ENCODE measurements around the gene BMPR1A. TPM values are rescaled to one million over a fixed set of nuclear protein-coding genes. Genes with fewer than 3 reads are reported as not detected.

Gene BMPR1A
- total RNA-seq, 1 donor from 2014 or later: 11.8 TPM

DNA sequence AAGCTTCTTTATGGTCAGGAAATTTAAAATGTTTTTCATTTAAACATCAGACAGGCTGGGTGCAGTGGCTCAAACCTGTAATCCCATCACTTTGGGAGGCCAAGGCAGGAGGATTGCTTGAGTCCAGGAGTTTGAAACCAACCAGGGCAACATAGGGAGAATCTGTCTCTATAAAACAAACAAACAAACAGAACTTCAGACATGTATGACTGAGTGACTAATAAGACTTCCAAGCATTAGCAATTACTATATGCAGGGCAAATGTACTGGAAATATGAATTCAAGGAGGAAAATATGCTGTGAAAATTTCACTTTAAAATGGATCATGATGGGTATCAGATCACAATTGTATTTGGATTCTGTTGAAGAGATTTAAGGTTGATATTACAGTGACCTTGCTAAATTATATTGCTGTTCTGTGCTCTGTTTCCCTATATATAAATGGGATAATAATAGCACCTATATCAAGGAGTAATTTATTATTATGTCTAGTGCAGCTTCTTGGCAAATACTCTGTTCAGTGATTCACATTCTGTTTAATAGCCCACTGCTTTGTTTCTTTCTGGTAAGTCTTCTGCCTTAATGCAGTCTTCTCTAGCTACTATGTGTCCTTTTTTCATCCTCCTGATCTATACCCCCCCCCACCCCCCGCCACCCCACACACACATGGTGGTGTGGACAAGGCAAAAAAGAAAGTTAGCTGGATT lies 36.2 kb downstream of the BMPR1A start:
- intact Hi-C loops (cut with micrococcal nuclease): no loop called here
- ChIA-PET POLR2A (no interaction called here), CTCF (no interaction called here)
- H3K4me3 Mint-ChIP-seq: no peak overlapping the region
- DNase-seq: no peak
- H3K4me1 Mint-ChIP-seq: no peaks in the 10 kb centered on the region
- H3K27ac Mint-ChIP-seq: no peak overlapping the region
- no peaks in the 10 kb centered on the region for H3K27me3 Mint-ChIP-seq
- no peak for ATAC-seq (ENCODE audit: low read depth)
- TF ChIP-seq, protein P1, sequence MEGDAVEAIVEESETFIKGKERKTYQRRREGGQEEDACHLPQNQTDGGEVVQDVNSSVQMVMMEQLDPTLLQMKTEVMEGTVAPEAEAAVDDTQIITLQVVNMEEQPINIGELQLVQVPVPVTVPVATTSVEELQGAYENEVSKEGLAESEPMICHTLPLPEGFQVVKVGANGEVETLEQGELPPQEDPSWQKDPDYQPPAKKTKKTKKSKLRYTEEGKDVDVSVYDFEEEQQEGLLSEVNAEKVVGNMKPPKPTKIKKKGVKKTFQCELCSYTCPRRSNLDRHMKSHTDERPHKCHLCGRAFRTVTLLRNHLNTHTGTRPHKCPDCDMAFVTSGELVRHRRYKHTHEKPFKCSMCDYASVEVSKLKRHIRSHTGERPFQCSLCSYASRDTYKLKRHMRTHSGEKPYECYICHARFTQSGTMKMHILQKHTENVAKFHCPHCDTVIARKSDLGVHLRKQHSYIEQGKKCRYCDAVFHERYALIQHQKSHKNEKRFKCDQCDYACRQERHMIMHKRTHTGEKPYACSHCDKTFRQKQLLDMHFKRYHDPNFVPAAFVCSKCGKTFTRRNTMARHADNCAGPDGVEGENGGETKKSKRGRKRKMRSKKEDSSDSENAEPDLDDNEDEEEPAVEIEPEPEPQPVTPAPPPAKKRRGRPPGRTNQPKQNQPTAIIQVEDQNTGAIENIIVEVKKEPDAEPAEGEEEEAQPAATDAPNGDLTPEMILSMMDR (IDR thresholded peaks at IDR 0.05): no peak
- H3K36me3 Mint-ChIP-seq (ENCODE audit: low read depth): peaks cover under 1% of the 10 kb centered on the region
- peaks cover 6% of the 10 kb centered on the region for H3K9me3 Mint-ChIP-seq

GRCh38 chr10:86793696-86794095 lies 37.3 kb downstream of the BMPR1A start:
- POLR2A ChIA-PET: no interaction called here

GRCh38 chr10:86795353-86795752 lies 38.9 kb downstream of the BMPR1A start:
- Mint-ChIP-seq H3K36me3 (ENCODE audit: low read depth) (no peaks in the 10 kb centered on the region), H3K4me1 (peaks cover 11% of the 10 kb centered on the region), H3K4me3 (no peak overlapping the region), H3K27me3 (no peaks in the 10 kb centered on the region), H3K9me3 (peaks cover 2% of the 10 kb centered on the region), H3K27ac (no peak overlapping the region)
- no peak for DNase-seq
- ChIA-PET CTCF (no interaction called here), POLR2A (interaction anchor here (0.7 kb wide), 2 partner anchors 39 to 107 kb away, joined by 3 to 4 read pairs; no protein-coding TSS in a partner anchor)
- intact Hi-C loops (cut with micrococcal nuclease): loop anchor here (5.0 kb wide), 1 partner anchor 83 kb away; no protein-coding TSS in a partner anchor
- TF ChIP-seq, protein P1 (IDR thresholded peaks at IDR 0.05): no peak
- ATAC-seq (ENCODE audit: low read depth): no peak

More at GRCh38 chr10:86793696-86794095, 37.3 kb downstream of the BMPR1A start:
- Mint-ChIP-seq H3K4me3 (no peak overlapping the region), H3K9me3 (peaks cover 3% of the 10 kb centered on the region), H3K4me1 (peaks cover 4% of the 10 kb centered on the region), H3K27ac (no peak overlapping the region), H3K27me3 (no peaks in the 10 kb centered on the region), H3K36me3 (ENCODE audit: low read depth) (no peaks in the 10 kb centered on the region)
- ATAC-seq (ENCODE audit: low read depth): no peak
- TF ChIP-seq, protein P1 (IDR thresholded peaks at IDR 0.05): no peak
- CTCF ChIA-PET: no interaction called here
- DNase-seq: no peak
- intact Hi-C loops (cut with micrococcal nuclease): no loop called here

DNA sequence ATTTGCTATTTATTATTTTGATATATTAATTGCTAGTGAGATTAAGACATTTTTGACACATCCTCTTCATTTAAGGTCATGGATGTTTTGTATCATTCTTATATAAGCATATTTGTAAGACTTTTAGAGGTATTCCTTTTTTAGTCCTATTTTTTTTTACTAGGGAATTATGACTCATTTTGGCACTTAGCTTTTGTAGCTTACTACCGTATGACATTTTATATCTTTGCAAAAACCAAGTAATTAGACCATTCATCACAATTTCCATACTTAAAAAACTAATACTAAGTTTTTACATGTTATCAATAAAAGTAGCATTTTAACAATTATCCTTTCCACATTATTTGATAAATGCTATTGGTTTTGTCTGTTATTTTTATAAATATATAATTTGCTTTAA lies 41.6 kb downstream of the BMPR1A start:
- no peaks in the 10 kb centered on the region for H3K27me3 Mint-ChIP-seq
- H3K4me1 Mint-ChIP-seq: peaks cover 22% of the 10 kb centered on the region
- DNase-seq (no peak), ATAC-seq (ENCODE audit: low read depth) (no peak)
- no peak overlapping the region for H3K27ac Mint-ChIP-seq
- CTCF ChIA-PET: no interaction called here
- TF ChIP-seq, protein P1 (IDR thresholded peaks at IDR 0.05): no peak
- POLR2A ChIA-PET: no interaction called here
- no peak overlapping the region for H3K4me3 Mint-ChIP-seq
- no peaks in the 10 kb centered on the region for H3K36me3 Mint-ChIP-seq (ENCODE audit: low read depth)
- intact Hi-C loops (cut with micrococcal nuclease): loop anchor here (5.0 kb wide), 1 partner anchor 86 kb away; no protein-coding TSS in a partner anchor
- no peaks in the 10 kb centered on the region for H3K9me3 Mint-ChIP-seq

DNA sequence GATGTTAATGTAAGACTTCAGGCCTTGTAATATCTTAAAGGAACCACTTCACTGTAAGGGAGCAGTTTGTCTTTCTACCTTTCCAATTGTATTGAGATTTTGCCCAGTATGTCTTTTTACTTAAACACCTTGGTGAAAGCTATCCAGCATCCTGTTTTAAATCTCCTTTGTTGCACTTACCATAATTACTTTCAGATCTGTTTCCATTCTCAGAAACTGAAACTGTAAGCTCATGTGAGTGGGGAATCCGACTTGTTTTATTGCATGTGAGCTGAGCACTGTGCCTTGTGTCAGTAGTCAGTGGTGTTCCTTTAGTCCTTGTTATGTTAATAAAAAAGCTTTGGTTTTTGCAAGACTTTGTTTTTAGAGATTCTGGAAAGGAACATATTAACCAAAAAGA lies 42.2 kb downstream of the BMPR1A start:
- ATAC-seq (ENCODE audit: low read depth): no peak
- H3K36me3 Mint-ChIP-seq (ENCODE audit: low read depth): no peaks in the 10 kb centered on the region
- TF ChIP-seq, protein P1 (IDR thresholded peaks at IDR 0.05): no peak
- CTCF ChIA-PET: no interaction called here
- DNase-seq: no peak
- POLR2A ChIA-PET: no interaction called here
- H3K4me3 Mint-ChIP-seq: no peak overlapping the region
- H3K4me1 Mint-ChIP-seq: peaks cover 22% of the 10 kb centered on the region
- H3K27me3 Mint-ChIP-seq: no peaks in the 10 kb centered on the region
- no peak overlapping the region for H3K27ac Mint-ChIP-seq
- intact Hi-C loops (cut with micrococcal nuclease): loop anchor here (5.0 kb wide), 1 partner anchor 86 kb away; no protein-coding TSS in a partner anchor
- no peaks in the 10 kb centered on the region for H3K9me3 Mint-ChIP-seq

Measured in activated B cell treated with CpG ODN at 0.5 μM for 24 hours (primary cell).